Endothelial cell of umbilical vein (primary cell): ENCODE data around the gene KCNE4. TPM values are rescaled to one million over a fixed set of nuclear protein-coding genes. Genes with fewer than 3 reads are reported as not detected.

Source experiments
- Bru-seq: library from RNA; stranded (reverse); fragments of 400-500 nt; gene quantifications from one replicate; lab custom pipeline; 2021; lab: Mats Ljungman, UMichigan
- BruChase-seq, 2 experiments: library from RNA; stranded (reverse); fragments of 400-500 nt; gene quantifications; one replicate each; lab custom pipeline; 2021; lab: Mats Ljungman, UMichigan
- BruUV-seq: library from RNA; stranded (reverse); fragments of 400-500 nt; replicated peaks from 2 replicates; lab custom pipeline; 2021; lab: Mats Ljungman, UMichigan
- CTCF ChIA-PET: fragments of 300-600, 350-600 bp; sonication (Branson Sonifier 250); formaldehyde crosslinking; loops from one replicate; lab custom pipeline; 2021; ENCODE audit warnings: antibody characterized with exemption, inconsistent platforms; lab: Charles Lee
- POLR2A ChIA-PET: fragments of 300-600, 350-600 bp; sonication (Branson Sonifier 250); formaldehyde crosslinking; loops from one replicate; lab custom pipeline; 2021; ENCODE audit warnings: antibody characterized with exemption, inconsistent platforms; lab: Charles Lee
- DNase-seq: peaks from one replicate; pipeline ENCODE4 v3.0.0-alpha.2; 2011; ENCODE audit warnings: low read depth, low spot score
- FAIRE-seq: peaks from 2 replicates; lab custom pipeline; 2011; peaks lifted over from hg19 to GRCh38; lab: Jason Lieb, UNC
- H2AFZ ChIP-seq: 2 replicates; pipeline ENCODE4 v1.6.0; 2012; ENCODE audit warnings: low read depth, low read length, control low read depth, inconsistent platforms
- H3K27ac ChIP-seq: 2 replicates; pipeline ENCODE4 v1.5.1; 2011; ENCODE audit warnings: low read depth, mild to moderate bottlenecking, control low read depth, low read length, moderate library complexity; ENCODE audit not compliant: insufficient read depth
- H3K27me3 ChIP-seq, 2 experiments: 2 replicates each; pipeline versions ENCODE4 v1.6.0 to v1.6.1; 2011; ENCODE audit warnings: low read length in 2 of 2, mixed read lengths in 1 of 2; ENCODE audit not compliant: control insufficient read depth in 2 of 2, insufficient read depth in 2 of 2
- H3K36me3 ChIP-seq, 2 experiments: 2 replicates in 1 of 2; 3 replicates in 1 of 2; pipeline ENCODE4 v1.5.1; 2011; ENCODE audit warnings: low read length in 2 of 2, mild to moderate bottlenecking in 1 of 2, moderate library complexity in 1 of 2; ENCODE audit not compliant: control insufficient read depth in 2 of 2, insufficient read depth in 2 of 2; ENCODE audit errors: extremely low read depth in 1 of 2
- H3K4me1 ChIP-seq: 3 replicates; pipeline ENCODE4 v1.5.1; 2011; ENCODE audit warnings: mild to moderate bottlenecking, low read length; ENCODE audit not compliant: control insufficient read depth, insufficient read depth; ENCODE audit errors: extremely low read depth
- H3K4me2 ChIP-seq: 2 replicates; pipeline ENCODE4 v1.6.1; 2011; ENCODE audit warnings: low read length, control low read depth, mixed read lengths; ENCODE audit not compliant: insufficient read depth
- H3K4me3 ChIP-seq, 3 experiments: fragments of 200-600 bp in 1 of 3; sonication (generic), shearing (Covaris generic) in 1 of 3; replicated peaks in 1 of 3; 2 replicates each; pipeline ENCODE4 v1.5.1; 2011 to 2016; ENCODE audit warnings: control low read depth in 3 of 3, low read length in 3 of 3, mild to moderate bottlenecking in 2 of 3, inconsistent platforms in 1 of 3, low read depth in 1 of 3, moderate library complexity in 1 of 3; ENCODE audit not compliant: insufficient read depth in 1 of 3
- H3K79me2 ChIP-seq: 2 replicates; pipeline ENCODE4 v1.6.0; 2012; ENCODE audit warnings: low read length, inconsistent platforms; ENCODE audit not compliant: control insufficient read depth, insufficient read depth
- H3K9ac ChIP-seq: replicated peaks from 2 replicates; pipeline ENCODE3; 2011; ENCODE audit warnings: low read length, control low read depth; ENCODE audit not compliant: insufficient read depth; ENCODE audit errors: extremely low read depth
- H3K9me1 ChIP-seq: replicated peaks from 3 replicates; pipeline ENCODE4 v1.6.0; 2011; ENCODE audit warnings: mild to moderate bottlenecking, low read length; ENCODE audit not compliant: control insufficient read depth, insufficient read depth; ENCODE audit errors: extremely low read depth
- H3K9me3 ChIP-seq: replicated peaks from 2 replicates; pipeline ENCODE4 v1.5.1; 2012; ENCODE audit warnings: low read length, inconsistent platforms; ENCODE audit not compliant: control insufficient read depth, insufficient read depth
- H4K20me1 ChIP-seq: replicated peaks from 2 replicates; pipeline ENCODE3; 2011; ENCODE audit warnings: mild to moderate bottlenecking, low read length; ENCODE audit not compliant: control insufficient read depth, insufficient read depth; ENCODE audit errors: extremely low read depth
- EZH2 ChIP-seq: IDR thresholded peaks from 2 replicates; pipeline ENCODE4 v1.6.1; 2012; ENCODE audit warnings: borderline replicate concordance, low read depth, mild to moderate bottlenecking, moderate library complexity, low read length, inconsistent platforms; ENCODE audit not compliant: severe bottlenecking
- FOS ChIP-seq: IDR thresholded peaks from 2 replicates; pipeline ENCODE4 v1.6.1; 2011; ENCODE audit warnings: mild to moderate bottlenecking, low read length, moderate library complexity, borderline replicate concordance; ENCODE audit not compliant: insufficient read depth
- GATA2 ChIP-seq: IDR thresholded peaks from 2 replicates; pipeline ENCODE4 v1.7.0; 2011; ENCODE audit warnings: low read depth, mild to moderate bottlenecking, moderate library complexity, mixed read lengths, low read length; ENCODE audit not compliant: insufficient read length, insufficient read depth
- JUN ChIP-seq: IDR thresholded peaks from 2 replicates; pipeline ENCODE4 v1.6.1; 2011; ENCODE audit warnings: borderline replicate concordance, low read depth; ENCODE audit not compliant: insufficient read length, insufficient read depth
- MYC ChIP-seq: IDR thresholded peaks from one replicate; pipeline ENCODE4 v1.6.1; 2011; ENCODE audit warnings: mild to moderate bottlenecking, low read depth, low read length
- POLR2A ChIP-seq: IDR thresholded peaks from 2 replicates; pipeline ENCODE4 v1.6.1; 2012; ENCODE audit warnings: low read depth, mild to moderate bottlenecking, control low read depth, low read length
- POLR2AphosphoS5 ChIP-seq: IDR thresholded peaks from 2 replicates; pipeline ENCODE4 v1.6.1; 2012; ENCODE audit warnings: low read depth, mild to moderate bottlenecking, control low read depth, low read length, moderate library complexity; ENCODE audit not compliant: insufficient read depth
- dilution Hi-C: fragments of 300-500 bp; cut with MboI; formaldehyde crosslinking; loops from one replicate; pipeline ENCODE4 v1.15.0; 2019; ENCODE audit warnings: low sequenced_read_pairs; ENCODE audit not compliant: extremely low pct_ligation_motif_present
- intact Hi-C: fragments of 100-400 bp; cut with micrococcal nuclease; formaldehyde crosslinking; loops from one replicate; pipeline ENCODE4 v1.10.0; 2022
- long read RNA-seq: library from polyadenylated mRNA; stranded (forward); transcript quantifications from one replicate; pipeline ENCODE4 v2.0.0, GENCODE V29; 2021
- polyA minus RNA-seq, 3 experiments: library from RNA; depleted of rRNA, polyadenylated mRNA; stranded (reverse); fragments of >200 nt; gene quantifications; 1 replicate in 1 of 3; 2 replicates in 2 of 3; pipeline ENCODE4 v1.2.3, GENCODE V29; 2011
- polyA plus RNA-seq, 4 experiments: library from polyadenylated mRNA; depleted of rRNA in 3 of 4; stranded (reverse) in 3 of 4; unstranded in 1 of 4; fragments of >200 nt; gene quantifications; 2 replicates each; pipeline versions ENCODE4 v1.2.1 to v1.2.3, GENCODE V29; 2011 to 2012; ENCODE audit warnings: missing spikeins in 1 of 4
- total RNA-seq: library from RNA; stranded (reverse); gene quantifications from 2 replicates; pipeline ENCODE4 v1.2.3, GENCODE V29; 2021
- TF ChIP-seq, protein P1 (sequence below): IDR thresholded peaks from 2 replicates; pipeline ENCODE4 v1.6.1; 2011; ENCODE audit not compliant: insufficient read depth, insufficient read length
- TF ChIP-seq, protein P2 (sequence below), 2 donors: IDR thresholded peaks; 1 replicate in 1 of 2; 2 replicates in 1 of 2; pipeline ENCODE4 v1.5.1; 2011; ENCODE audit warnings: low read length in 2 of 2, mild to moderate bottlenecking in 2 of 2, moderate library complexity in 2 of 2, control low read depth in 1 of 2, inconsistent platforms in 1 of 2, low read depth in 1 of 2; ENCODE audit not compliant: insufficient read depth in 1 of 2; ENCODE audit errors: extremely low read depth in 1 of 2

KCNE4 gene, protein sequence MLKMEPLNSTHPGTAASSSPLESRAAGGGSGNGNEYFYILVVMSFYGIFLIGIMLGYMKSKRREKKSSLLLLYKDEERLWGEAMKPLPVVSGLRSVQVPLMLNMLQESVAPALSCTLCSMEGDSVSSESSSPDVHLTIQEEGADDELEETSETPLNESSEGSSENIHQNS
- not detected in 2 replicates for total RNA-seq
- 0.01 and 0.02 TPM in 2 replicates for polyA plus RNA-seq
- 0.01 TPM in 1 of 2 replicates, not detected in the other for polyA plus RNA-seq (2011; cell fraction: cytosol; rRNA removed)
- not detected in 2 replicates for polyA plus RNA-seq (2011; cell fraction: nucleus; rRNA removed)
- not detected in 2 replicates for polyA plus RNA-seq (2012)
- polyA minus RNA-seq, result 0.10 TPM in 1 of 2 replicates, not detected in the other
- polyA minus RNA-seq (2011; cell fraction: cytosol; rRNA and poly(A)+ RNA removed), result not detected
- not detected in 2 replicates for polyA minus RNA-seq (2011; cell fraction: nucleus; rRNA and poly(A)+ RNA removed)
- Bru-seq, nascent RNA, result not detected
- BruChase-seq, experiment 1, labeled RNA remaining after a 6-hour chase, result not detected
- BruChase-seq, experiment 2, labeled RNA remaining after a 2-hour chase, result not detected
- long read RNA-seq, partial matches to known transcripts, result 0 of 1 reads
- long read RNA-seq, other reads (novel, unspliced or antisense), result 1 of 1 reads

DNA sequence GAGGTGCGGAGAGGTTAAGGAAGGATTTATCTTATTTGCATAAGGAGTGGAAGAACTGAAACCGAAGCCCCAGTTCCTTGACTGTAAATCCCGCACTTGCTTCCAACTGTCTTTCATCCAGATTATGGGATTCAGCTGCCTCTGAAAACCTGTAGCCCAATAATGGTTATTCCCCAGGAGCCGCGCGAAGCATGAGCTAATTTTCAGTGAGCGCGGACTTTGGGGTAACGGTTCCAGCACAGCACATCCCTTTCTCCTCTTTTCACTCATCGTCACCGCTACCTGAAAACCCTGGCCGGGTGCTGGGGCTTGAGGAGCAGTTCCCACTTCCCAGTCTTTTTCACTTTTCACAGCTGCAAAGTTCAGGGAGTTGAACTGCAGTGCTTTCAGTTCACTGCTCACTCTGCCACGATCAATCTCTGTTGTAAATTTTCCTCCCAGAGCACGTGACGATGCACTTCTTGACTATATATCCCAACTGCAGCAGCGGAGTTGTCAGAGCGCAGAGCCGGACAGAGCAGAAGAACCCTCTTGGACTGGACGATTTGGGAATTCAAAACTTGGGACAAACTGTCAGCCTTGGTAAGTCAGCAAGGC lies at the start of gene KCNE4:
KCNE4 (plus strand) TSS at position 498 of the 597 bp plus-strand sequence. CDS start 641 bp downstream, outside the sequence.
- intact Hi-C loops, result no loop called here
- DNase-seq, result no peak
- H3K9me1 ChIP-seq, result no peaks in the 10 kb centered on the region
- TF ChIP-seq, protein P1, sequence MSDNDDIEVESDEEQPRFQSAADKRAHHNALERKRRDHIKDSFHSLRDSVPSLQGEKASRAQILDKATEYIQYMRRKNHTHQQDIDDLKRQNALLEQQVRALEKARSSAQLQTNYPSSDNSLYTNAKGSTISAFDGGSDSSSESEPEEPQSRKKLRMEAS, result no peak
- TF ChIP-seq POLR2A, result no peak
- TF ChIP-seq, protein P2, sequence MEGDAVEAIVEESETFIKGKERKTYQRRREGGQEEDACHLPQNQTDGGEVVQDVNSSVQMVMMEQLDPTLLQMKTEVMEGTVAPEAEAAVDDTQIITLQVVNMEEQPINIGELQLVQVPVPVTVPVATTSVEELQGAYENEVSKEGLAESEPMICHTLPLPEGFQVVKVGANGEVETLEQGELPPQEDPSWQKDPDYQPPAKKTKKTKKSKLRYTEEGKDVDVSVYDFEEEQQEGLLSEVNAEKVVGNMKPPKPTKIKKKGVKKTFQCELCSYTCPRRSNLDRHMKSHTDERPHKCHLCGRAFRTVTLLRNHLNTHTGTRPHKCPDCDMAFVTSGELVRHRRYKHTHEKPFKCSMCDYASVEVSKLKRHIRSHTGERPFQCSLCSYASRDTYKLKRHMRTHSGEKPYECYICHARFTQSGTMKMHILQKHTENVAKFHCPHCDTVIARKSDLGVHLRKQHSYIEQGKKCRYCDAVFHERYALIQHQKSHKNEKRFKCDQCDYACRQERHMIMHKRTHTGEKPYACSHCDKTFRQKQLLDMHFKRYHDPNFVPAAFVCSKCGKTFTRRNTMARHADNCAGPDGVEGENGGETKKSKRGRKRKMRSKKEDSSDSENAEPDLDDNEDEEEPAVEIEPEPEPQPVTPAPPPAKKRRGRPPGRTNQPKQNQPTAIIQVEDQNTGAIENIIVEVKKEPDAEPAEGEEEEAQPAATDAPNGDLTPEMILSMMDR (IDR thresholded peaks at IDR 0.05; ENCODE audit: extremely low read depth in 1 of 2, insufficient read depth in 1 of 2, low read depth in 1 of 2, low read length in 2 of 2), result no peak
- no peak for TF ChIP-seq POLR2AphosphoS5
- no peak for TF ChIP-seq JUN
- no peak for TF ChIP-seq FOS
- TF ChIP-seq MYC, result no peak
- TF ChIP-seq GATA2, result no peak
- TF ChIP-seq EZH2, result no peak
- no TSS peak for BruUV-seq
- H3K36me3 ChIP-seq, result no peaks in the 10 kb centered on the region
- no peaks in the 10 kb centered on the region for H4K20me1 ChIP-seq
- H3K4me2 ChIP-seq, result no peak within 1 kb of the TSS
- H3K79me2 ChIP-seq, result no peaks in the 10 kb centered on the region
- H3K27ac ChIP-seq, result no peak within 1 kb of the TSS
- CTCF ChIA-PET, result no interaction called here
- H3K9me3 ChIP-seq, result no peaks in the 10 kb centered on the region
- no peak within 1 kb of the TSS for H3K9ac ChIP-seq
- no peaks in the 10 kb centered on the region for H3K4me1 ChIP-seq
- FAIRE-seq, result no peak
- POLR2A ChIA-PET, result no interaction called here
- dilution Hi-C loops, result no loop called here
- H2AFZ ChIP-seq, result no peak within 1 kb of the TSS
- H3K27me3 ChIP-seq, result peaks cover 7 to 8% of the 10 kb centered on the region in 2 experiments
- no peak within 1 kb of the TSS for H3K4me3 ChIP-seq
